ENCODE results near the gene MYMK. TPM values are rescaled to one million over a fixed set of nuclear protein-coding genes. Genes with fewer than 3 reads are reported as not detected.

MYMK gene
- total RNA-seq, 1 experiment from 2014 or later = not detected

- DNase-seq (ENCODE audit: low read depth, low spot score) (no peak), ATAC-seq (no peak)
- intact Hi-C loops (cut with micrococcal nuclease) = no loop called here
- H3K27ac ChIP-seq (ENCODE audit: low read depth, low read length) = no peak overlapping the region
- H2AFZ ChIP-seq (ENCODE audit: low read depth, low read length, poor library complexity, severe bottlenecking) = no peak overlapping the region
- RAD21 ChIA-PET (ENCODE audit: low non-redundant PET in 1 of 2, low total read pairs in 2 of 2, uncharacterized antibody in 2 of 2, unreplicated experiment in 2 of 2) = no interaction called here
- H3K27me3 ChIP-seq (ENCODE audit: insufficient read depth, low read length) = no peaks in the 10 kb centered on the region
- H3K9ac ChIP-seq (ENCODE audit: low read length) = no peak overlapping the region
- no TSS peak for BruUV-seq (replicated peaks)
- H4K20me1 ChIP-seq (ENCODE audit: insufficient read depth) = no peaks in the 10 kb centered on the region
- no peak overlapping the region for H3K4me2 ChIP-seq (ENCODE audit: low read length)
- CTCF ChIA-PET = no interaction called here
- H3K9me2 ChIP-seq (ENCODE audit: insufficient read depth) = no peaks in the 10 kb centered on the region
- POLR2A ChIA-PET = no interaction called here
- H3K36me3 ChIP-seq (ENCODE audit: control insufficient read depth in 1 of 2, insufficient read depth in 2 of 2, low read length in 2 of 2) = no peaks in the 10 kb centered on the region
- TF ChIP-seq ELF1 (IDR thresholded peaks at IDR 0.05; ENCODE audit: borderline replicate concordance, low read depth) (no peak), REST (IDR thresholded peaks at IDR 0.05; ENCODE audit: low read depth) (no peak), SRF (IDR thresholded peaks at IDR 0.05; ENCODE audit: low read depth) (no peak), ZNF274 (IDR thresholded peaks at IDR 0.05; ENCODE audit: low read depth, low read length) (no peak), ATF3 (IDR thresholded peaks at IDR 0.05) (no peak), JUND (IDR thresholded peaks at IDR 0.05) (no peak), RAD21 (IDR thresholded peaks at IDR 0.05; ENCODE audit: low read depth) (no peak), CEBPB (IDR thresholded peaks at IDR 0.05; ENCODE audit: low read depth) (no peak), YY1 (IDR thresholded peaks at IDR 0.05; ENCODE audit: extremely low read depth, insufficient replicate concordance, low read depth, low read length) (no peak), EZH2 (IDR thresholded peaks at IDR 0.05) (no peak), ZBTB33 (IDR thresholded peaks at IDR 0.05; ENCODE audit: extremely low read depth, insufficient replicate concordance, low read length) (no peak), CBX3 (IDR thresholded peaks at IDR 0.05; ENCODE audit: low read depth) (no peak), POLR2AphosphoS5 (IDR thresholded peaks at IDR 0.05; ENCODE audit: low read depth, low read length) (no peak), CTCF (IDR thresholded peaks at IDR 0.05 in 2 of 3, conservative IDR thresholded peaks at IDR 0.05 in 1 of 3; ENCODE audit: borderline replicate concordance in 1 of 3, insufficient read depth in 1 of 3, low read depth in 2 of 3, low read length in 2 of 3) (no peak), TCF7L2 (IDR thresholded peaks at IDR 0.05; ENCODE audit: borderline replicate concordance, extremely low read depth, insufficient read depth, insufficient read length) (no peak), MAX (IDR thresholded peaks at IDR 0.05) (no peak), FOSL1 (IDR thresholded peaks at IDR 0.05; ENCODE audit: low read depth) (no peak), ZFX (IDR thresholded peaks at IDR 0.05) (no peak), SP1 (IDR thresholded peaks at IDR 0.05; ENCODE audit: low read depth) (no peak)
- no peaks in the 10 kb centered on the region; a peak in 1 of 4 replicates for H3K4me1 ChIP-seq (ENCODE audit: control insufficient read depth in 1 of 2, insufficient read depth in 2 of 2, low read length in 2 of 2)
- no peaks in the 10 kb centered on the region for H3K79me2 ChIP-seq (ENCODE audit: insufficient read depth, low read length)
- H3K9me3 ChIP-seq (ENCODE audit: control insufficient read depth in 1 of 2, insufficient read depth in 1 of 2, low read depth in 1 of 2, low read length in 2 of 2) = no peaks in the 10 kb centered on the region
- no peak overlapping the region for H3K4me3 ChIP-seq (replicated peaks in 1 of 2; ENCODE audit: low read depth in 1 of 2, low read length in 2 of 2)
Measured at GRCh38 chr9:133515240-133515610, 9.5 kb downstream of the MYMK start.

All from HCT116 (cell line).